Transverse colon (tissue), 4 donors: Measurements from ENCODE around the gene GEN1. TPM values are rescaled to one million over a fixed set of nuclear protein-coding genes. Genes with fewer than 3 reads are reported as not detected.

Experiments used
- DNase-seq: peaks from one replicate; pipeline ENCODE4 v3.0.0-alpha.2; 2019
- H3K27ac ChIP-seq, 4 donors: fragments of 200-600 bp; sonication (generic); 2 replicates each; pipeline ENCODE4 v1.5.1; 2016 to 2018; ENCODE audit warnings: inconsistent platforms in 4 of 4
- H3K27me3 ChIP-seq: fragments of 200-600 bp; sonication (generic); 2 replicates; pipeline ENCODE4 v1.5.1; 2017; ENCODE audit warnings: inconsistent platforms
- H3K36me3 ChIP-seq, 4 donors: fragments of 200-600 bp; sonication (generic); 2 replicates each; pipeline ENCODE4 v1.5.1; 2017 to 2019; ENCODE audit warnings: inconsistent platforms in 4 of 4
- H3K4me1 ChIP-seq, 4 donors: fragments of 200-600 bp; sonication (generic); 2 replicates each; pipeline ENCODE4 v1.5.1; 2017 to 2020; ENCODE audit warnings: inconsistent platforms in 4 of 4
- H3K4me3 ChIP-seq, 4 donors: fragments of 200-600 bp; sonication (generic); 1 replicate in 1 of 4; 2 replicates in 3 of 4; pipeline versions ENCODE4 v1.5.1 to v1.6.1; 2017 to 2019; ENCODE audit warnings: inconsistent platforms in 4 of 4
- H3K9me3 ChIP-seq, 2 donors: fragments of 200-600 bp; sonication (generic); 2 replicates each; pipeline ENCODE4 v1.5.1; 2017 to 2019; ENCODE audit warnings: inconsistent platforms in 2 of 2
- EP300 ChIP-seq: sonication (generic); formaldehyde crosslinking; IDR thresholded peaks from one replicate; pipeline ENCODE4 v1.6.1; 2017; ENCODE audit warnings: antibody characterized with exemption, low read depth
- POLR2A ChIP-seq: fragments of 450-650 bp; IDR thresholded peaks from one replicate; pipeline ENCODE4 v1.6.1; 2016; ENCODE audit warnings: antibody characterized with exemption, mild to moderate bottlenecking, moderate library complexity
- POLR2AphosphoS5 ChIP-seq, 3 donors: sonication (generic); formaldehyde crosslinking; IDR thresholded peaks; one replicate each; pipeline ENCODE4 v1.6.1; 2016; ENCODE audit warnings: antibody characterized with exemption in 3 of 3
- WGBS, 2 donors: methylation state at CpG; one replicate each; pipeline ENCODE4 v1.1.5; 2018; ENCODE audit warnings: low coverage in 1 of 2; 5-methylcytosine and 5-hydroxymethylcytosine counted together
- in situ Hi-C, 4 donors: fragments of 200-750 bp; cut with MboI; loops; one replicate each; pipeline versions ENCODE4 v1.15.0 to v1.15.1; 2017; ENCODE audit warnings: low sequenced_read_pairs in 3 of 4, low pct_ligation_motif_present in 1 of 4, low pct_unique_long_range_greater_than_20kb in 1 of 4
- intact Hi-C: fragments of 100-400 bp; cut with DNase I; formaldehyde crosslinking; loops from one replicate; pipeline ENCODE4 v1.15.1; 2023; ENCODE audit warnings: low total_unique reads
- total RNA-seq, 4 donors: library from RNA; depleted of rRNA; stranded (reverse); fragments of >200 nt; gene quantifications; one replicate each; pipeline ENCODE4 v1.1.0, GENCODE V29; 2016
- TF ChIP-seq, protein P1 (sequence below), 5 experiments: fragments of 200-600 bp in 3 of 5; fragments of 450-650 bp in 2 of 5; sonication (generic) in 3 of 5; IDR thresholded peaks; 1 replicate in 2 of 5; 2 replicates in 3 of 5; pipeline ENCODE4 v1.5.1; 2016 to 2017; ENCODE audit warnings: antibody characterized with exemption in 5 of 5, inconsistent platforms in 3 of 5, mild to moderate bottlenecking in 2 of 5, moderate library complexity in 1 of 5

The GEN1 gene
- total RNA-seq, 4 donors from 2014 or later = 36.4 to 110 (median 63.7) TPM

DNA sequence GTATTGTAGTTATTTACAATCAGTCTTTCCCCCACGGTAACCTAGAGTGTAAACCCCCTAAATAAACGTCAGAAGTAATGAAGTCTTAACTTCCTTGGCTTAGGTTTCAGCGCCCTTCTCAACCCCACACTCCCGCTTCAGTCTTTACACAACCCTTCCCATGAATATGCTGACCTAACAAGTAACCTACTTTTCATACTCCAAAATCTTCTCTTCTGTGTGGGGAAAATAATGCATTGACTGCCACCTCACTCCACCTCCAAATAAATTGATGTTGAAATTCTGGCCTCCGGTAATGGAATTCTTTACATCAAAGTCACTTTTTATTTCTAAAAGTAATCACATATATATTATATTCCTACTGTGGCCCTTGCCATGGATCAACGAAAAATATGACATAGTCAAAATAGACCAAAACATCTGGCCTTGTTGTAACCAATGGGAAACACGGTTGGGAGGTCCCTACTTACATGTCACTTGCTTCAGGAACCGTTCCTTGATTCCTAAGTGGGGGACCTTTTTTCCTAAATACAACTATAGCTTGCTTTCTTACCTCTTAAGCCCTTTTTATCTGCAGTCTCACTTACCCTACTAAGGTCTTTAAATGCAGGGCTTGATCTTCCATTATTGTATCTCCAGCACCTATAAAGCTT is 961 bp downstream of the GEN1 start:
- H3K27me3 ChIP-seq = no peaks in the 10 kb centered on the region
- intact Hi-C loops = no loop called here
- no peak for DNase-seq
- H3K27ac ChIP-seq = peak overlapping the region; percentile 95 to 97 (median 96)
- WGBS, 2 donors = 10 to 14% methylated on average over 8 of the region's 8 CpGs
- peak overlapping the region in 3 of 4 donors; percentile 82 to 92 (median 85) for H3K4me3 ChIP-seq
- in situ Hi-C loops = no loop called here
- H3K9me3 ChIP-seq = no peaks in the 10 kb centered on the region
- peaks cover 5 to 50% (median 22%) of the 10 kb centered on the region in 4 donors for H3K4me1 ChIP-seq
- no peak for TF ChIP-seq POLR2A
- TF ChIP-seq POLR2AphosphoS5 (IDR thresholded peaks at IDR 0.05) = no peak
- no peak for TF ChIP-seq EP300
- TF ChIP-seq, protein P1, sequence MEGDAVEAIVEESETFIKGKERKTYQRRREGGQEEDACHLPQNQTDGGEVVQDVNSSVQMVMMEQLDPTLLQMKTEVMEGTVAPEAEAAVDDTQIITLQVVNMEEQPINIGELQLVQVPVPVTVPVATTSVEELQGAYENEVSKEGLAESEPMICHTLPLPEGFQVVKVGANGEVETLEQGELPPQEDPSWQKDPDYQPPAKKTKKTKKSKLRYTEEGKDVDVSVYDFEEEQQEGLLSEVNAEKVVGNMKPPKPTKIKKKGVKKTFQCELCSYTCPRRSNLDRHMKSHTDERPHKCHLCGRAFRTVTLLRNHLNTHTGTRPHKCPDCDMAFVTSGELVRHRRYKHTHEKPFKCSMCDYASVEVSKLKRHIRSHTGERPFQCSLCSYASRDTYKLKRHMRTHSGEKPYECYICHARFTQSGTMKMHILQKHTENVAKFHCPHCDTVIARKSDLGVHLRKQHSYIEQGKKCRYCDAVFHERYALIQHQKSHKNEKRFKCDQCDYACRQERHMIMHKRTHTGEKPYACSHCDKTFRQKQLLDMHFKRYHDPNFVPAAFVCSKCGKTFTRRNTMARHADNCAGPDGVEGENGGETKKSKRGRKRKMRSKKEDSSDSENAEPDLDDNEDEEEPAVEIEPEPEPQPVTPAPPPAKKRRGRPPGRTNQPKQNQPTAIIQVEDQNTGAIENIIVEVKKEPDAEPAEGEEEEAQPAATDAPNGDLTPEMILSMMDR (IDR thresholded peaks at IDR 0.05) = no peak
- no peaks in the 10 kb centered on the region for H3K36me3 ChIP-seq

DNA sequence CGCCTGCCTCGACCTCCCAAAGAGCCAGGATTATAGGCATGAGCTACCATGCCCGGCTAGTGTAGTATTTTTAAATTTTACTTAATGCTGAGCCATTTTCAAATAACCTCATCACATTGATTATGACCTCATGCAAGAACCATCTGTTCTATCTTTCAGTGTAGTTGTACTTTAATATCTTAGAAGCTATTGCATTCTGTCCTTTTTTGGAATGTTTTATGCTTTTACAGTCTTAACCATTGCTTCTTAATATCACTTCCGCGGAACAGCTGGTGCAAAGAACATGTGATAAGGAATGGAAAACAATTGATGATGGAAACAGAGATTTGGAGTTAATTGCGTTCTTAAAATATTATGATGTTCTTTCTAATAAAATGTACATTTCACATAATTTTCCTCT is 2.7 kb downstream of the GEN1 start:
- TF ChIP-seq POLR2A = no peak
- no peak for TF ChIP-seq EP300
- TF ChIP-seq, protein P1 (IDR thresholded peaks at IDR 0.05) = no peak
- no peak for TF ChIP-seq POLR2AphosphoS5 (IDR thresholded peaks at IDR 0.05)
- H3K27ac ChIP-seq = peak overlapping the region in 2 of 4 donors; percentile 29 to 30

DNA sequence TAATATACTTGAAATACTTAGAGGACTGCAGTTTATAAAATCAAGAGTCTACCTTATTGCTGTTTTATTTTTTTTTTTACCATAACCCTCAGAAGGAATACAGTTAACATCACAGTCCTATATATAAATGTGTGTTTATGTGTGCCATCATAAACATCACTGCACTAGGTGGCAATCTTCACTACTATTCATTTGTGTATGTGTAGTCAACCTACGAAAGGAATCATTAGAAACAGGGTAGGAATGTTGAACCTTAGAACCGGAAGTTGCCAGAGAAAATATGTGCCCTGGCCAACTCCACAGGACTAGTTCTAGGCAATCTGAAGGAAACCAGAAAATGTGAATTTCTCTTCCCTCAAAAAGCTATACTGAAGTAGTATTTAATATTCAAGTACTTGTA is 3.4 kb downstream of the GEN1 start:
- Histone ChIP-seq H3K27me3 (no peaks in the 10 kb centered on the region), H3K9me3 (no peaks in the 10 kb centered on the region), H3K27ac (peak overlapping the region in 3 of 4 donors; percentile 8 to 30 (median 29)), H3K4me3 (no peak overlapping the region), H3K36me3 (no peaks in the 10 kb centered on the region), H3K4me1 (peaks cover 5 to 42% (median 20%) of the 10 kb centered on the region in 4 donors)
- in situ Hi-C loops (no loop called here), intact Hi-C loops (no loop called here)
- peak; percentile 29 for DNase-seq
- 47 to 53% methylated on average over 2 of the region's 2 CpGs for whole genome bisulfite sequencing, 2 donors
- TF ChIP-seq POLR2AphosphoS5 (IDR thresholded peaks at IDR 0.05) (peak in 1 of 3 donors; percentile 27), EP300 (no peak), POLR2A (no peak)
- TF ChIP-seq, protein P1 (IDR thresholded peaks at IDR 0.05) = peak in 1 of 5 experiments; percentile 18

More for the DNA sequence above, 2.7 kb downstream of the GEN1 start:
- no peak overlapping the region for H3K4me3 ChIP-seq
- no peaks in the 10 kb centered on the region for H3K9me3 ChIP-seq
- peaks cover 5 to 48% (median 22%) of the 10 kb centered on the region in 4 donors for H3K4me1 ChIP-seq
- intact Hi-C loops (no loop called here), in situ Hi-C loops (no loop called here)
- no peak for DNase-seq
- 63 to 70% methylated on average over 6 of the region's 6 CpGs for WGBS, 2 donors
- no peaks in the 10 kb centered on the region for H3K27me3 ChIP-seq
- no peaks in the 10 kb centered on the region for H3K36me3 ChIP-seq

DNA sequence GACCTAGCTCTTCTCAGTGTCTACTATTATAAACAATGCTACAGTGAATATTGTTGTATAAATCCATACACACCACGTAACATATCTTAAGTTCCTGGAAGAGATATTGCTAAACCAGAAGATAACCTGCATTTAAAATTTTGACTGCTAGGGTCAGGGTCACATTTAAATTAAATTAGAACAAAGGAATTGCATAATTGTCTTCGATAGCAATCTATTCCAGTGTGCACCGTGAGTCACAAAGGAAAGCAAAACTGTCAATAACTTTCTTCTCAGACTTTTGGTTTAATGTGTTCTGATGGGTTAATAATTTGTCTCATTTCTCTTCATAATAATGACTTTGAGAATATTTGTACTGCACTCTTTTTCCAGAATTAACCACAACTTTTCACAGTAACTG is 4.2 kb downstream of the GEN1 start:
- TF ChIP-seq, protein P1 (IDR thresholded peaks at IDR 0.05) = no peak
- TF ChIP-seq POLR2AphosphoS5 (IDR thresholded peaks at IDR 0.05) = no peak
- TF ChIP-seq POLR2A = no peak
- WGBS, 2 donors = 71 to 76% methylated on average over 3 of the region's 3 CpGs
- no peak overlapping the region for H3K4me3 ChIP-seq
- peak overlapping the region in 2 of 4 donors; percentile 16 to 29 for H3K27ac ChIP-seq
- H3K27me3 ChIP-seq = no peaks in the 10 kb centered on the region
- in situ Hi-C loops = no loop called here
- no peak for DNase-seq
- H3K36me3 ChIP-seq = no peaks in the 10 kb centered on the region
- peaks cover 5 to 36% (median 14%) of the 10 kb centered on the region in 4 donors for H3K4me1 ChIP-seq
- H3K9me3 ChIP-seq = no peaks in the 10 kb centered on the region
- intact Hi-C loops = no loop called here
